Esophagus muscularis mucosa (tissue), 4 donors: Measurements from ENCODE around the gene CCNY.

ENCODE experiments used
- EP300 ChIP-seq: sonication (generic); formaldehyde crosslinking; IDR thresholded peaks from one replicate; pipeline ENCODE4 v1.6.1; 2017; ENCODE audit warnings: antibody characterized with exemption
- POLR2A ChIP-seq: fragments of 450-650 bp; IDR thresholded peaks from one replicate; pipeline ENCODE4 v1.6.1; 2017; ENCODE audit warnings: antibody characterized with exemption, moderate library complexity, mild to moderate bottlenecking, low read depth
- POLR2AphosphoS5 ChIP-seq, 2 donors: sonication (generic); formaldehyde crosslinking; IDR thresholded peaks; one replicate each; pipeline ENCODE4 v1.6.1; 2017; ENCODE audit warnings: antibody characterized with exemption in 2 of 2
- TF ChIP-seq, protein P1 (sequence below), 3 experiments: fragments of 200-600 bp in 2 of 3; fragments of 450-650 bp in 1 of 3; sonication (generic) in 2 of 3; IDR thresholded peaks; one replicate each; pipeline ENCODE4 v1.5.1; 2017 to 2019; ENCODE audit warnings: antibody characterized with exemption in 3 of 3, mild to moderate bottlenecking in 2 of 3, moderate library complexity in 1 of 3

DNA sequence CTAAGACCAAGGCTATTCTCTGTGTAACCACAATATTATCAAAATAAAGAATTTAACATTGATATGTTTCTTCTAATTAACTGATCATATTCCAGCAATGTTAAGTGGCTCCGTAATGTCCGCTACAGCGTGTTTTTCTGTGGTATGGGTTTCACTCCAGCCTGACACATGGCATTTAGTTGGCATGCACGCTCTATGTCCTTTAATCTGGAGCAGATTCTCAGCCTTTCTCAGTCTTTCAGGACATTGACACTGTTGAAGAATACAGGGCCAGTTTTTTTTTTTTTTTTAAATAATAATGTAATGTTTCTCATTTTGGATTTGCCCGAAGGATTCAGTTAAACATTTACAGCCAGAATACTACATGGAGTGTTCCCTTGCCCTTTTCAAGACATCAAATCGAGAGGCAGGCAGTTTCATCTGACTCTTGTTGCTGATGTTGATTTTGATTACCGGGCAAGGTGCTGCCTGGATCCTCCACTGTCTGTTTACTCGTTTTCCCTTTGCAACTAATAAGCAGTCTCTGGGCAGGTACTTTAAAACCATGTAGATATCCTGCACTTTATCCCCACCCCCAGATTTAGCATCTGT is 171.3 kb downstream of the CCNY start:
- TF ChIP-seq, protein P1, sequence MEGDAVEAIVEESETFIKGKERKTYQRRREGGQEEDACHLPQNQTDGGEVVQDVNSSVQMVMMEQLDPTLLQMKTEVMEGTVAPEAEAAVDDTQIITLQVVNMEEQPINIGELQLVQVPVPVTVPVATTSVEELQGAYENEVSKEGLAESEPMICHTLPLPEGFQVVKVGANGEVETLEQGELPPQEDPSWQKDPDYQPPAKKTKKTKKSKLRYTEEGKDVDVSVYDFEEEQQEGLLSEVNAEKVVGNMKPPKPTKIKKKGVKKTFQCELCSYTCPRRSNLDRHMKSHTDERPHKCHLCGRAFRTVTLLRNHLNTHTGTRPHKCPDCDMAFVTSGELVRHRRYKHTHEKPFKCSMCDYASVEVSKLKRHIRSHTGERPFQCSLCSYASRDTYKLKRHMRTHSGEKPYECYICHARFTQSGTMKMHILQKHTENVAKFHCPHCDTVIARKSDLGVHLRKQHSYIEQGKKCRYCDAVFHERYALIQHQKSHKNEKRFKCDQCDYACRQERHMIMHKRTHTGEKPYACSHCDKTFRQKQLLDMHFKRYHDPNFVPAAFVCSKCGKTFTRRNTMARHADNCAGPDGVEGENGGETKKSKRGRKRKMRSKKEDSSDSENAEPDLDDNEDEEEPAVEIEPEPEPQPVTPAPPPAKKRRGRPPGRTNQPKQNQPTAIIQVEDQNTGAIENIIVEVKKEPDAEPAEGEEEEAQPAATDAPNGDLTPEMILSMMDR (IDR thresholded peaks at IDR 0.05) = no peak
- TF ChIP-seq POLR2A (no peak), POLR2AphosphoS5 (IDR thresholded peaks at IDR 0.05) (no peak), EP300 (no peak)
